PC-9 (cell line): ENCODE results near the gene IKBKE.

Source experiments
- CTCF ChIP-seq: fragments of 200-600 bp; sonication (generic); conservative IDR thresholded peaks from 2 replicates; pipeline ENCODE4 v1.6.1; 2017; ENCODE audit warnings: mixed run types, antibody characterized with exemption, mild to moderate bottlenecking, moderate library complexity
- EZH2 ChIP-seq: fragments of 200-600 bp; sonication (generic); IDR thresholded peaks from 2 replicates; pipeline ENCODE4 v1.8.0; 2017; ENCODE audit warnings: antibody characterized with exemption, low read depth

- TF ChIP-seq CTCF (no peak), EZH2 (no peak)
Observed at GRCh38 chr1:206448471-206448870, 21.8 kb upstream of the IKBKE start.
